ENCODE measurements around the gene ZNF775. TPM values are rescaled to one million over a fixed set of nuclear protein-coding genes. Genes with fewer than 3 reads are reported as not detected.

ZNF775 gene
- 13.3 to 14.9 TPM (median 14.8 TPM) in 3 replicates for total RNA-seq

DNA sequence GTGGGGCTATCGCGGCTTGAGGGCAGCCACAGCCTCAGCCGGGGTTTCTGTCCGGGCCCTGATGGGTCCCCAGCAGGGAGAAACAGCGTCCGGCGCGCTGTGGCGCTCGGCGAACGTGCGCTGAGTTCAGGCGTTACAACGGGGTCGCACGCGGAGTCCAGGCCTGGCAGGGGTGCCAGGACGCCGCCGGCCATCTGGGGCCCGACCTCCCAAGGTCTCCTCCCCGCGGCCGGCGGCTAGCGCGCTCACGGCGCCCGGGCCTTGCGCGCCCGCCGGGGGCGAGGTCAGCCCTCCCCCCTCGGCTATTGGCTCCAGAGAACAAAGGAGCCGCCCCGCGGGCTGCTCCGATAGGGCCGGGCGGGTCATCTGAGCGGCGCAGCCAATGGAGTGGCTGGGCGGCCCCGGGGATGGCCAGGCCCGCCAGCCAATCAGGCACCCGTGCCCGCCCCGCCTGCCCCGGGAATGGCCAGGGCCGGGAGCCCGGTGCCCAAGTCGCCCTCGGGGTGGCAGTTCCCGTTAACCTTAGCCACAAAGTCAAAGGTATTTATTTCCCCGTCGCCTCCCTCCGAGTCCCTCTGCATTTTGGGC, at the start of gene ZNF775:
Gene ZNF775, plus strand, starts transcription at position 478 of the 588 bp plus-strand sequence. CDS start 9,141 bp downstream, outside the sequence.
- Mint-ChIP-seq H3K4me3 (peak within 1 kb of the TSS; percentile 83), H3K4me1 (peaks cover 73% of the 10 kb centered on the region)
- TF ChIP-seq, protein P1, sequence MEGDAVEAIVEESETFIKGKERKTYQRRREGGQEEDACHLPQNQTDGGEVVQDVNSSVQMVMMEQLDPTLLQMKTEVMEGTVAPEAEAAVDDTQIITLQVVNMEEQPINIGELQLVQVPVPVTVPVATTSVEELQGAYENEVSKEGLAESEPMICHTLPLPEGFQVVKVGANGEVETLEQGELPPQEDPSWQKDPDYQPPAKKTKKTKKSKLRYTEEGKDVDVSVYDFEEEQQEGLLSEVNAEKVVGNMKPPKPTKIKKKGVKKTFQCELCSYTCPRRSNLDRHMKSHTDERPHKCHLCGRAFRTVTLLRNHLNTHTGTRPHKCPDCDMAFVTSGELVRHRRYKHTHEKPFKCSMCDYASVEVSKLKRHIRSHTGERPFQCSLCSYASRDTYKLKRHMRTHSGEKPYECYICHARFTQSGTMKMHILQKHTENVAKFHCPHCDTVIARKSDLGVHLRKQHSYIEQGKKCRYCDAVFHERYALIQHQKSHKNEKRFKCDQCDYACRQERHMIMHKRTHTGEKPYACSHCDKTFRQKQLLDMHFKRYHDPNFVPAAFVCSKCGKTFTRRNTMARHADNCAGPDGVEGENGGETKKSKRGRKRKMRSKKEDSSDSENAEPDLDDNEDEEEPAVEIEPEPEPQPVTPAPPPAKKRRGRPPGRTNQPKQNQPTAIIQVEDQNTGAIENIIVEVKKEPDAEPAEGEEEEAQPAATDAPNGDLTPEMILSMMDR (IDR thresholded peaks at IDR 0.05; ENCODE audit: unreplicated experiment): no peak

DNA sequence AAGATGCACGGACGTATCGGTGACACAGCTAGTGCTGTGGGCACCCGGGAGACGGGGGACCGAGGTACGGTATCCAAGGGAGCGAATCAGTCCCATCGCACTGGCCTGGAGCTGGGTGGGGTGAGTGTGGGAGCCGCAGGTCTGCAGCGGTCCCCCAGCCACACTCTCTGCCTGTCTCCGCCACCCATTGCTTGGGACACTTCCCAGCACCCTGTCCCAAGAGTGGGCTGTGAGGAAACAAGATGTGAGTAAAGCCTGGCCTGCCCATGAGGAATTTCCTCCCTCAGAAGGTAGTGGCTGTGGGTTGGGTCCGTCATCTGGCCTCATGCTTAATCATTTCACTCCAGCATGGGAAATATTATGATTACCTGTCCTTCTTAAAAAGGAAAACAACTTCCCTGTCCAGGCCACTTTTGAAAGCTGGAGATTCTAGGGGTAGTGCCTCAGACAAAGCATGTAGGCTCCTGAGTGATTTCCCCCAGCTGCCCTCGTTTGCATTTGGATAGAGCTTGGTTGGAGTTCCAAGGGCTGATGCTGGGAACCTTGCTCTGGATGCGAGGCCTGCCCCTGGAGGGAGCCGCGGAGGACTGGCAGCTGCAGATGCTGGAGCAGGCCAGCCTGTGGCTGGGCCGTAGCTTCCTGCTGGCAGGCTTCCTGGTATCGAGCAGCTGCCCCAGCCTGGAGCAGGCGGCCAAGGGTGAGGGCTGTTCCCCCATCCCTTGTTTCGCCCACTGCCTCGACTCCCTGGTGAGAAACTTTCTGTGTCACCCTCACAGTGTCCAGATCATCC, 49.6 kb upstream of the ZNF775 start:
- DNase-seq (ENCODE audit: low spot score in 2 of 2, unreplicated experiment in 2 of 2): no peak
- H3K27me3 Mint-ChIP-seq (ENCODE audit: low read depth): no peaks in the 10 kb centered on the region
- no peak overlapping the region for H3K27ac Mint-ChIP-seq
- no peaks in the 10 kb centered on the region for H3K4me1 Mint-ChIP-seq
- H3K36me3 Mint-ChIP-seq: no peaks in the 10 kb centered on the region
- TF ChIP-seq, protein P1 (IDR thresholded peaks at IDR 0.05; ENCODE audit: unreplicated experiment): no peak
- H3K4me3 Mint-ChIP-seq: no peak overlapping the region
- H3K9me3 Mint-ChIP-seq: no peaks in the 10 kb centered on the region

More for the DNA sequence above, at the start of gene ZNF775:
- Mint-ChIP-seq H3K27ac (peak within 1 kb of the TSS; percentile 92), H3K36me3 (peaks cover 4% of the 10 kb centered on the region), H3K9me3 (no peaks in the 10 kb centered on the region), H3K27me3 (ENCODE audit: low read depth) (no peaks in the 10 kb centered on the region)
- peak; percentile 91 to 93 for DNase-seq (ENCODE audit: low spot score in 2 of 2, unreplicated experiment in 2 of 2)

DNA sequence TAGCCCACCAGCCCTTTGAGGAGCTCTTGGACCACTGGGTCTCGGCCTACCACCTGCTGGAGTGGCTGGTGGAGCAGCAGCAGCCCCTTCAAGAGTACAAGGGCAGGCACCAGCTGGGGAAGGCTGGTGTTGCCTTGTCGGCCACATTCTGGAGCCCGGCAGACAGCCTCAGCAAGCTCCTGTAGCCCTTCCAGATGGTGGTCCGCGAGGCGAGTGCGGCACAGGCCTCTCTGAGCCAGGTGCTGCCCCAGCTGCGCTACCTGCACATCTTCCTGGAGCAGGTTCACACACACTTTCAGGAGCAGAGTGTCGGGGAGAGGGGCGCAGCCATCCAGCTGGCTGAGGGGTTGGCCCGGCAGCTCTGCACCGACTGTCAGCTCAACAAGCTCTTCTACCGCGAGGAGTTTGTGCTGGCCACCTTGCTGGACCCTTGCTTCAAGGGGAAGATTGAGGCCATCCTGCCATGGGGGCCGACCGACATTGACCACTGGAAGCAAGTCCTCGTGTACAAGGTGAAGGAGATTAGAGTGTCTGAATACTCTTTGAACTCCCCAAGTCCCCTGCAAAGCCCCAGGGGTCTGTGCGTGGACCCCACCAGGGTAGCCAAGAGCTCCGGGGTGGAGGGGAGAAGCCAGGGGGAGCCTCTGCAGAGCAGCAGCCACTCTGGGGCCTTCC, 48.8 kb upstream of the ZNF775 start:
- no peaks in the 10 kb centered on the region for H3K9me3 Mint-ChIP-seq
- no peak for DNase-seq (ENCODE audit: low spot score in 2 of 2, unreplicated experiment in 2 of 2)
- TF ChIP-seq, protein P1 (IDR thresholded peaks at IDR 0.05; ENCODE audit: unreplicated experiment): no peak
- H3K27ac Mint-ChIP-seq: no peak overlapping the region
- peaks cover 4% of the 10 kb centered on the region for H3K4me1 Mint-ChIP-seq
- no peaks in the 10 kb centered on the region for H3K27me3 Mint-ChIP-seq (ENCODE audit: low read depth)
- H3K36me3 Mint-ChIP-seq: no peaks in the 10 kb centered on the region
- H3K4me3 Mint-ChIP-seq: no peak overlapping the region

- Mint-ChIP-seq H3K36me3 (no peaks in the 10 kb centered on the region), H3K27ac (no peak overlapping the region), H3K4me3 (no peak overlapping the region), H3K4me1 (peaks cover 8% of the 10 kb centered on the region), H3K27me3 (ENCODE audit: low read depth) (no peaks in the 10 kb centered on the region), H3K9me3 (no peaks in the 10 kb centered on the region)
- no peak for DNase-seq (ENCODE audit: low spot score in 2 of 2, unreplicated experiment in 2 of 2)
- TF ChIP-seq, protein P1 (IDR thresholded peaks at IDR 0.05; ENCODE audit: unreplicated experiment): no peak
These were observed 46.1 kb upstream of the ZNF775 start for GRCh38 chr7:150332852-150333635.

DNA sequence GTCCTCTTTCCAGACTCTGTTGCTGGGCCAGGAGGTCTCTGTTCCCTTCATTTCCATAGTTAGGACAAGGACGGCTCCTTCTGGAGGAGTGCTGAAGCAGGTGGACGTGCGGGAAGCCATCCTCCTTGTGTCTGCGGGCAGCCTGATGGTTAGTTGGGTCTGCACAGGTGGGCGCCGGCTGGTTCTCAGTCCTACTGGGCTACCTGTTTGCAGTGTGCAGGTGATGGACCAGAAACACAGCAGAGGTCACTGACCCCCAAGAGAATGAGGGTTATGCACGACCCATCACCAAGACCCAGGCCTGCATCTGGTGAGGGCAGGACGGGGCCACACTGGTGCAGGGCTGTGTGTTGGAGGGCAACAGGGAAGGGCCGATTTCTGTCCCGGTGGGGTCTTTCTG, 45.5 kb upstream of the ZNF775 start:
- Mint-ChIP-seq H3K27me3 (ENCODE audit: low read depth) (no peaks in the 10 kb centered on the region), H3K4me1 (peaks cover 9% of the 10 kb centered on the region), H3K4me3 (no peak overlapping the region), H3K27ac (no peak overlapping the region), H3K9me3 (no peaks in the 10 kb centered on the region), H3K36me3 (no peaks in the 10 kb centered on the region)
- TF ChIP-seq, protein P1 (IDR thresholded peaks at IDR 0.05; ENCODE audit: unreplicated experiment): no peak
- no peak for DNase-seq (ENCODE audit: low spot score in 2 of 2, unreplicated experiment in 2 of 2)

Measured in mesothelial cell of epicardium (in vitro differentiated cells).